Panc1 (cell line): ENCODE results near the gene H1-8. TPM values are rescaled to one million over a fixed set of nuclear protein-coding genes. Genes with fewer than 3 reads are reported as not detected.
A peak's percentile ranks its signal among the peaks of the same experiment; 100 is the strongest.

Source experiments
- ATAC-seq: fragments of 200-7000 bp; cut with Tn5 transposase; 2 replicates; pipeline ENCODE4 v1.9.1; 2020; ENCODE audit warnings: mild to moderate bottlenecking, moderate library complexity
- BruUV-seq: library from RNA; stranded (reverse); fragments of 400-500 nt; replicated peaks from 2 replicates; lab custom pipeline; 2021; lab: Mats Ljungman, UMichigan
- CTCF ChIA-PET: fragments of 300-600 bp; sonication (Branson Sonifier 250); formaldehyde crosslinking; loops from one replicate; lab custom pipeline; 2022; ENCODE audit warnings: antibody characterized with exemption; lab: Charles Lee
- POLR2A ChIA-PET: fragments of 300-600 bp; sonication (Branson Sonifier 250); formaldehyde crosslinking; loops from one replicate; lab custom pipeline; 2022; ENCODE audit warnings: antibody characterized with exemption; lab: Charles Lee
- DNase-seq: peaks from one replicate; pipeline ENCODE4 v3.0.0-alpha.2; 2010; ENCODE audit warnings: low read depth, low spot score
- H3K27ac ChIP-seq: 2 replicates; pipeline ENCODE4 v1.5.1; 2011; ENCODE audit warnings: mild to moderate bottlenecking, low read length, inconsistent platforms
- H3K27me3 ChIP-seq: fragments of 200-500 bp; sonication (Bioruptor generic); 2 replicates; pipeline ENCODE4 v1.6.0; 2014; ENCODE audit warnings: low read length, inconsistent platforms; ENCODE audit not compliant: control insufficient read depth, insufficient read depth
- H3K36me3 ChIP-seq: fragments of 200-500 bp; sonication (Bioruptor generic); 2 replicates; pipeline ENCODE4 v1.5.1; 2014; ENCODE audit warnings: inconsistent platforms, mild to moderate bottlenecking, low read length, moderate library complexity; ENCODE audit not compliant: control insufficient read depth, insufficient read depth
- H3K4me1 ChIP-seq: 2 replicates; pipeline ENCODE4 v1.5.1; 2011; ENCODE audit warnings: inconsistent platforms, mild to moderate bottlenecking, low read length, moderate library complexity; ENCODE audit not compliant: control insufficient read depth, insufficient read depth
- H3K4me3 ChIP-seq, 2 experiments: 2 replicates each; pipeline ENCODE4 v1.5.1; 2011 to 2012; ENCODE audit warnings: low read depth in 2 of 2, low read length in 2 of 2, mild to moderate bottlenecking in 2 of 2, inconsistent platforms in 1 of 2, moderate library complexity in 1 of 2
- H3K9me3 ChIP-seq: fragments of 200-500 bp; sonication (Bioruptor generic); 2 replicates; pipeline ENCODE4 v1.5.1; 2014; ENCODE audit warnings: low read depth, mild to moderate bottlenecking, inconsistent platforms, low read length, moderate library complexity; ENCODE audit not compliant: control insufficient read depth, insufficient read depth
- POLR2AphosphoS5 ChIP-seq: IDR thresholded peaks from 2 replicates; pipeline ENCODE4 v1.6.1; 2012; ENCODE audit warnings: mild to moderate bottlenecking, low read depth, low read length, moderate library complexity
- SIN3A ChIP-seq: IDR thresholded peaks from 2 replicates; pipeline ENCODE4 v1.6.1; 2012; ENCODE audit warnings: low read depth, mild to moderate bottlenecking, low read length, moderate library complexity, borderline replicate concordance; ENCODE audit not compliant: insufficient read depth
- TCF7L2 ChIP-seq: IDR thresholded peaks from 2 replicates; pipeline ENCODE4 v1.6.1; 2011; ENCODE audit warnings: mild to moderate bottlenecking, low read depth, low read length, inconsistent platforms
- in situ Hi-C: cut with HindIII; loops from 2 replicates; pipeline ENCODE4 v1.10.0; 2016; ENCODE audit warnings: low sequenced_read_pairs, low pct_unique_long_range_greater_than_20kb
- intact Hi-C: fragments of 100-400 bp; cut with micrococcal nuclease; formaldehyde crosslinking; loops from one replicate; pipeline ENCODE4 v1.10.0; 2022; ENCODE audit not compliant: unreplicated experiment
- total RNA-seq: library from RNA; stranded (reverse); gene quantifications from one replicate; pipeline ENCODE4 v1.2.1, GENCODE V29; 2021; ENCODE audit not compliant: unreplicated experiment
- TF ChIP-seq, protein P1 (sequence below), 2 experiments: IDR thresholded peaks; 2 replicates each; pipeline ENCODE4 v1.6.1; 2011 to 2012; ENCODE audit warnings: low read depth in 2 of 2, control low read depth in 1 of 2, low read length in 1 of 2, mild to moderate bottlenecking in 1 of 2, moderate library complexity in 1 of 2; ENCODE audit not compliant: insufficient read depth in 1 of 2
- TF ChIP-seq, protein P2 (sequence below): fragments of 450-650 bp; IDR thresholded peaks from 2 replicates; pipeline ENCODE4 v1.5.1; 2017; ENCODE audit warnings: mild to moderate bottlenecking

Gene H1-8
- total RNA-seq, 1 experiment from 2014 or later, result not detected

GRCh38 chr3:129600348-129600747 is 57.4 kb downstream of the H1-8 start:
- TF ChIP-seq, protein P1, sequence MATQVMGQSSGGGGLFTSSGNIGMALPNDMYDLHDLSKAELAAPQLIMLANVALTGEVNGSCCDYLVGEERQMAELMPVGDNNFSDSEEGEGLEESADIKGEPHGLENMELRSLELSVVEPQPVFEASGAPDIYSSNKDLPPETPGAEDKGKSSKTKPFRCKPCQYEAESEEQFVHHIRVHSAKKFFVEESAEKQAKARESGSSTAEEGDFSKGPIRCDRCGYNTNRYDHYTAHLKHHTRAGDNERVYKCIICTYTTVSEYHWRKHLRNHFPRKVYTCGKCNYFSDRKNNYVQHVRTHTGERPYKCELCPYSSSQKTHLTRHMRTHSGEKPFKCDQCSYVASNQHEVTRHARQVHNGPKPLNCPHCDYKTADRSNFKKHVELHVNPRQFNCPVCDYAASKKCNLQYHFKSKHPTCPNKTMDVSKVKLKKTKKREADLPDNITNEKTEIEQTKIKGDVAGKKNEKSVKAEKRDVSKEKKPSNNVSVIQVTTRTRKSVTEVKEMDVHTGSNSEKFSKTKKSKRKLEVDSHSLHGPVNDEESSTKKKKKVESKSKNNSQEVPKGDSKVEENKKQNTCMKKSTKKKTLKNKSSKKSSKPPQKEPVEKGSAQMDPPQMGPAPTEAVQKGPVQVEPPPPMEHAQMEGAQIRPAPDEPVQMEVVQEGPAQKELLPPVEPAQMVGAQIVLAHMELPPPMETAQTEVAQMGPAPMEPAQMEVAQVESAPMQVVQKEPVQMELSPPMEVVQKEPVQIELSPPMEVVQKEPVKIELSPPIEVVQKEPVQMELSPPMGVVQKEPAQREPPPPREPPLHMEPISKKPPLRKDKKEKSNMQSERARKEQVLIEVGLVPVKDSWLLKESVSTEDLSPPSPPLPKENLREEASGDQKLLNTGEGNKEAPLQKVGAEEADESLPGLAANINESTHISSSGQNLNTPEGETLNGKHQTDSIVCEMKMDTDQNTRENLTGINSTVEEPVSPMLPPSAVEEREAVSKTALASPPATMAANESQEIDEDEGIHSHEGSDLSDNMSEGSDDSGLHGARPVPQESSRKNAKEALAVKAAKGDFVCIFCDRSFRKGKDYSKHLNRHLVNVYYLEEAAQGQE (IDR thresholded peaks at IDR 0.05; ENCODE audit: insufficient read depth in 1 of 2, low read depth in 2 of 2, low read length in 1 of 2), result no peak
- TF ChIP-seq TCF7L2 (no peak), SIN3A (no peak), POLR2AphosphoS5 (no peak)
- TF ChIP-seq, protein P2, sequence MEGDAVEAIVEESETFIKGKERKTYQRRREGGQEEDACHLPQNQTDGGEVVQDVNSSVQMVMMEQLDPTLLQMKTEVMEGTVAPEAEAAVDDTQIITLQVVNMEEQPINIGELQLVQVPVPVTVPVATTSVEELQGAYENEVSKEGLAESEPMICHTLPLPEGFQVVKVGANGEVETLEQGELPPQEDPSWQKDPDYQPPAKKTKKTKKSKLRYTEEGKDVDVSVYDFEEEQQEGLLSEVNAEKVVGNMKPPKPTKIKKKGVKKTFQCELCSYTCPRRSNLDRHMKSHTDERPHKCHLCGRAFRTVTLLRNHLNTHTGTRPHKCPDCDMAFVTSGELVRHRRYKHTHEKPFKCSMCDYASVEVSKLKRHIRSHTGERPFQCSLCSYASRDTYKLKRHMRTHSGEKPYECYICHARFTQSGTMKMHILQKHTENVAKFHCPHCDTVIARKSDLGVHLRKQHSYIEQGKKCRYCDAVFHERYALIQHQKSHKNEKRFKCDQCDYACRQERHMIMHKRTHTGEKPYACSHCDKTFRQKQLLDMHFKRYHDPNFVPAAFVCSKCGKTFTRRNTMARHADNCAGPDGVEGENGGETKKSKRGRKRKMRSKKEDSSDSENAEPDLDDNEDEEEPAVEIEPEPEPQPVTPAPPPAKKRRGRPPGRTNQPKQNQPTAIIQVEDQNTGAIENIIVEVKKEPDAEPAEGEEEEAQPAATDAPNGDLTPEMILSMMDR, result no peak
- in situ Hi-C loops, result no loop called here
- H3K4me3 ChIP-seq, result no peak overlapping the region; a peak in 1 of 4 replicates
- ChIA-PET POLR2A (interaction anchor here (0.5 kb wide), 1 partner anchor 12 kb away, joined by 3 read pairs; no protein-coding TSS in a partner anchor), CTCF (no interaction called here)
- H3K9me3 ChIP-seq, result no peaks in the 10 kb centered on the region
- H3K4me1 ChIP-seq, result peaks cover 81% of the 10 kb centered on the region
- intact Hi-C loops, result no loop called here
- no peak for ATAC-seq
- no peaks in the 10 kb centered on the region for H3K36me3 ChIP-seq
- no TSS peak for BruUV-seq
- H3K27ac ChIP-seq, result peak overlapping the region; percentile 99
- no peak for DNase-seq
- no peaks in the 10 kb centered on the region for H3K27me3 ChIP-seq

Other genes with a start within 250 kb of the H1-8 start
- gene EFCAB12, start 114.5 kb upstream of the H1-8 start, total RNA-seq, result 0.54 TPM
- gene MBD4, start 103.2 kb upstream of the H1-8 start, total RNA-seq, result 44.7 TPM
- 52.4 TPM for gene IFT122, start 103.0 kb upstream of the H1-8 start, total RNA-seq
- gene RHO, start 14.5 kb upstream of the H1-8 start, total RNA-seq, result not detected
- 248 TPM for gene PLXND1, start 63.5 kb downstream of the H1-8 start, total RNA-seq